GM12892 (cell line): Measurements from ENCODE around the gene CSTB.
A peak's percentile ranks its signal among the peaks of the same experiment; 100 is the strongest.

Experiments
- POLR2A ChIP-seq: IDR thresholded peaks from 2 replicates; pipeline ENCODE4 v1.6.1; 2011; ENCODE audit warnings: low read depth, low read length, control low read depth
- POLR2AphosphoS5 ChIP-seq: IDR thresholded peaks from 2 replicates; pipeline ENCODE4 v1.6.1; 2011; ENCODE audit warnings: low read depth, low read length, control low read depth

- TF ChIP-seq POLR2A (no peak), POLR2AphosphoS5 (peak; percentile 41; the same call in 1 of the 2 replicates)
These were observed 25.6 kb downstream of the CSTB start for GRCh38 chr21:43750339-43751033.
